Endometrial microvascular endothelial cells (primary cell): Measurements from ENCODE around the gene LIMS3. TPM values are rescaled to one million over a fixed set of nuclear protein-coding genes. Genes with fewer than 3 reads are reported as not detected.
"Not testable (repeated sequence)": the region's sequence is repeated elsewhere in the genome, so short reads cannot be mapped to it uniquely, and the experiment has no call there.

Source experiments
- in situ Hi-C: cut with HindIII; loops from 2 replicates; pipeline ENCODE4 v1.10.0; 2017; ENCODE audit warnings: low sequenced_read_pairs, low pct_unique_long_range_greater_than_20kb; ENCODE audit errors: inconsistent ontology term
- total RNA-seq: library from RNA; depleted of rRNA; stranded (reverse); fragments of >200 nt; gene quantifications from one replicate; pipeline ENCODE4 v1.2.3, GENCODE V29; 2015; ENCODE audit errors: inconsistent ontology term

Gene LIMS3, protein sequence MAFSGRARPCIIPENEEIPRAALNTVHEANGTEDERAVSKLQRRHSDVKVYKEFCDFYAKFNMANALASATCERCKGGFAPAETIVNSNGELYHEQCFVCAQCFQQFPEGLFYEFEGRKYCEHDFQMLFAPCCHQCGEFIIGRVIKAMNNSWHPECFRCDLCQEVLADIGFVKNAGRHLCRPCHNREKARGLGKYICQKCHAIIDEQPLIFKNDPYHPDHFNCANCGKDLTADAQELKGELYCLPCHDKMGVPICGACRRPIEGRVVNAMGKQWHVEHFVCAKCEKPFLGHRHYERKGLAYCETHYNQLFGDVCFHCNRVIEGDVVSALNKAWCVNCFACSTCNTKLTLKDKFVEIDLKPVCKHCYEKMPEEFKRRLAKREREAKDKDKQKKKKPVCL
- not detected for total RNA-seq

GRCh38 chr2:109898462-109899336, at the start of gene LIMS3:
Gene LIMS3 (plus strand): TSS chr2:109898688. CDS start chr2:109898729, 41 bp downstream.
- in situ Hi-C loops = not testable (repeated sequence)

DNA sequence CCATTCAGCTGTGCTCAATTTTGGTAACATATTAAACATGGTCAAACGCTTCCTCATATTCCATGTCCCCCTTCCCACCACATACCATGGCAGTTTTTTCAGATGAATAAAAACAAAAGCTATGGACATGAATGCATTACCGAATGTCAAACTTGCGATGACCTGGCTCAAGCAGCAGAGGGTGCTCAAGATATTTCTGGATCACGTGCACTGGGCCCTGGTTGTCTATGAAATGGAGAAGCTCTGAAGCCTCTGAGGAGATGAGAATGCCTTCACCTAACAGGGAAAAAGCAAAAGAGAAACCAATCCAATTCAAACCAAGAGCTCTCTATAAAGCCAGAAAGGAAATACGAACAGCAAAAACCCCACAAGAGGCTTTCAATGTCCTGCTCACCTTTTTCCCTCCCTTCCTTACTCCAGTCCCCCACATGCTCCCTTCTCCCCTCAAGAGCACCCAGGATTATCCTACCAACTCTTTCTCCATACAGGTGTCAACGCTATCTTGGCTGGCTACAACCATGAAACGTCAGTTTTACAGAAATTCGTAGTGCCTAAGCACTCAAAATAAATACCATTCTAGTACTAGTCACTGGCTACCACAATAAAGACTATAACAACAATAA, 27.2 kb upstream of the LIMS3 start:
- in situ Hi-C loops = not testable (repeated sequence)

DNA sequence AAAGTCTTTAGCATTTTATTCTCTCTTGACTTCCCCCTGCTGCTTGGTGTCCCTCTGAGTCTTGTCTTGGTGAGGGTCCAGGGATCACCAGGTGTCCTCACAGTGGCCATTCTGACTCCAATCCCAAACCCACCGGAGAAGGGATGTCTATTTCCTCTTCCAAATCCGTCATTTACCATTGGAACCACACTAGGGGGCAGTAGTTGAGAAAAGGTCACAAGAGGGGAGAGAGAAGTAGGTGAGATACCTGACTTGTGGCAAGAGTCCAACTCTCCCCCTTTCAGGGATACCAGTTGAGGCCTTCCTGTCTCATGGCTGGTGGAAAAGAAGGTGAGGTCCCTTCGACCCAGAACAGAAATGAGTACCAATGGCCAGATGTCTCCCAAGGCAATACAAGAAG, 21.9 kb upstream of the LIMS3 start:
- in situ Hi-C loops = not testable (repeated sequence)

DNA sequence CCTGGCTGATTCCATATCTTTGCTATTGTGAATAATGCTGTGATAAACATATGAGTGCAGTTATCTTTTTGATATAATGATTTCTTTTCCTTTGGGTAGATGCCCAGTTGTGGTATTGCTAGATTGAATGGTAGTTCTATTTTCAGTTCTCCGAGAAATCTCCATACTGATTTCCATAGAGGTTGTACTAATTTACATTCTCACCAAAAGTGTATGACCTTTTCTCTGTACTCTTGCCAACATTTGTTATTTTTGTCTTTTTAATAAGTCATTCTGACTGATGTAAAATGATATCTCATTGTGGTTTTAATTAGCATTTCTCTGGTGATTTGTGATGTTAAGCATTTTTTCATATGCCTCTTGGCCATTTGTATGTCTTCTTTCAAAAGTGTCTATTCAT, 16.4 kb upstream of the LIMS3 start:
- in situ Hi-C loops = not testable (repeated sequence)

- in situ Hi-C loops = not testable (repeated sequence)
Measured at GRCh38 chr2:109888414-109888813, 10.1 kb upstream of the LIMS3 start.

DNA sequence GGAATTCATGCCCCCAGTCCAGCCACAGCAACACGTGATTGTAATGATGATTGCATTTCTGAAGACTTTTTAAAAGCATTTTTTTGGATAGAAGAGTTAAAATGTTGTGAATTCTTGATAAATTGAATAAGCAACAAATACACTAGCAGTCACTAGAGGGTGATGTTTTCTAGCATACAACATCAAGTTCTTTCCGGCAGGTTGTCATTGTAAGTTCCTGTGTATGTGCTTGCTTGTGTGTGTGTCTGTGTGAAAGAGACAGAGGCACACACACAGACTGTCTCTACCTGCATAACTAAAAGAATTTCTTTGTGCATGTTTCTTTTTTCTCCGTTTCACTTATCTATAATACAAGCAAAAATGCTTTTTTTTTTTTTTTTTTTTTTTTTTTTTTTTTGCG, 8.6 kb upstream of the LIMS3 start:
- in situ Hi-C loops = not testable (repeated sequence)

DNA sequence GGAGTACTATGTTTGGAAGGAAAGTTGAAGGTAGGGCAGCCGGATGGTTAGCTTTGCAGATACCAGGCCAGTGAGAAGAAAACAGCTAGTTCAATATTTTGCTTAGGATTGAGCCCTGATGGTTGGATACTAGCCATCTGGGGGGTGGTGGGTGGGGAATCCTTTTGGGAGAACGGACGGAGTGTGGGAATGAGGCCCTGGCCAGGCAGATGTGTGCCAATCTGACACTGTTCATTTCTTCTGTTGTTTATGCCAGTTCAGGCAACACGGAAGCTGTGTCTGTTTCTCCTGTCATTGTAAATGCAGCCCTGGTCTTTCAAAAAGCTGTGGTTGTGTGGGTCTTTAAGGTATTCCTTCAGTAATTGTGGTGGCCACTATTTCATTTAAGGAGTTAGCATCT, 7.5 kb upstream of the LIMS3 start:
- in situ Hi-C loops = not testable (repeated sequence)

GRCh38 chr2:109893736-109894135, 4.8 kb upstream of the LIMS3 start:
- in situ Hi-C loops = not testable (repeated sequence)

DNA sequence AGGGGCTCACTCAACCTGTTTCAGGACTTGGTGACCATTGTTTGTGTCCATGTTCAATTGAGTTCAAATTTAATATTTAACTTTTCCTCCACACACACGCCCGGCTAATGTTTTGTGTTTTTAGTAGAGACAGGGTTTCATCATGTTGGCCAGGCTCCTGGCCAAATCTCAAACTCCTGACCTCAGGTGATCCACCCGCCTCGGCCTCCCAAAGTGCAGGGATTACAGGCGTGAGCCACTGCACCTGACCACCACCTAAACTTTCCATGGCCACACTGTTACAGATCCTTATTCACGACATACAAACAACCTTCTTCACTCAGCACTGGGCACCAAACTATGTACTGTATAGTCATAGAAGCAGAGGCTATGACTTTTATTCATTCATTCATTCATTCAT, 4.3 kb upstream of the LIMS3 start:
- in situ Hi-C loops = not testable (repeated sequence)

- in situ Hi-C loops = not testable (repeated sequence)
Measured at GRCh38 chr2:109895090-109895869, 3.2 kb upstream of the LIMS3 start.

DNA sequence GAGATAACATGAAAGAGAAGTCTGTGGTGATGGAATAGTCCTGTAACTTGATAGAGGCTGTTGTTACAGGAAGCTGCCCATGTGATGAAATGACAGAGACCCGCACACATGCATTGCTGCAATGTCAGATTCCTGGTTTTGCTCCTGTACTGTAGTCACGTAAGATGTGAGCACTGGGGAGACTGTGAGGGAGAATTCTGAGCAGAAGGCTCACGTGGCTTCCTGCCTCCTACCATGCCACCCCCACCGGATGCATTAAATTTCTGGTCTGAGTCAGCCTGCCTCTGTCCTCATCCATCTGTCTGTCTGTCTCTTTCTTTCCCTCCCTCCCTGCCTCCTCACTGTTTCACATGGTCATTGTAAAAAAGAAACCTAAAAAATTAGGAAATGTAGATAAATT, 2.3 kb upstream of the LIMS3 start:
- in situ Hi-C loops = not testable (repeated sequence)

DNA sequence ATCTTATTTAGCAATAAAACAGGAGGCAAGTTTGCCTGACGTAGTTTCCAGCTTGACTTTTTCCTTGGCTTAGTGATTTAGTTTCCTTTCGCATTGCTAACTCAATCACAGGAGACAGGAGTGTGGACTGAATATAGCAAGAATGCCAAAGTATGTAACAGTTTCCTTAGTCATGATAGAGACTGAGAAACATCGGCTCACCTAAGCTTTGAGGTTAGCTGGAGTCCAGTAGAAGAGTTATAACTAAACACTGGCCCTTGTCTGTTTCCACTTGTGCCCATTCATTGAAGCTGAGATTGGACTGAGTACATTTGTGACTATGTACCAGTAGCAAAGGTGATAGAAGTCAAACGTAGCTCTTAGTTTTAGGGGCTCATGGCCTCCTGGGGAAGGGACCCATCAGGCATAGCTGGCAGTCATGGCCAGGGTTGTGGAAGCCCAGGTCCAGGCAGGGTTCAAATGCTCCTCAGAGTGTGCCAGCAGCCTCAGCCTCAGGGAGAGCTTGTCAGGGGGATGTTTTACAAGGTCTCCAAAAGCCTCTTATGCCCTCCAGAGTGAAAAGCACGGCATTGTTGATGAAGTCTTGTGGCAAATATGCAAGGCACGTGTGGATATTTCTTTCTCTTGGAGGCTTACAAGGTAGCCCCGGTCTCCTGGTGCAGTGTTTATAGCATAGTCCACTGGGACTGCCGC, 573 bp upstream of the LIMS3 start:
- in situ Hi-C loops = not testable (repeated sequence)

- in situ Hi-C loops = not testable (repeated sequence)
Measured at GRCh38 chr2:109905796-109906195, 7.3 kb downstream of the LIMS3 start.

DNA sequence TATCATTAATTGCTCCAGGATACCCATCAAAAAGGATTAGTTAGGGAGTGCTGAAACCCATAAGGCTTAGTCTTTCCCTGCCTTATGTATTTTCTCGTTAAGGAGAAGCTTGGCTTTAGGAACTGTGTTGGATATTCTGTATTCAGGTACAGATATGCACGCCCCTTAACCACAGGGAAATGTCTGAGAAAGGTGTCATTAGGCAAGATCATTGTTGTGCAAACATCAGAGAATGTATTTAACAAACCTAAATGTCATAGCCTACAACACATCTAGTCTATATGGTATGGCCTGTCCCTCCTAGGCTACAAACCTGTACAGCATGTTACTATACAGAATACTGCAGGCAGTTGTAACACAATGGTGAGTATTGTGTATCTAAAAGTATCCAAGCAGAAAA, 10.1 kb downstream of the LIMS3 start:
- in situ Hi-C loops = not testable (repeated sequence)

DNA sequence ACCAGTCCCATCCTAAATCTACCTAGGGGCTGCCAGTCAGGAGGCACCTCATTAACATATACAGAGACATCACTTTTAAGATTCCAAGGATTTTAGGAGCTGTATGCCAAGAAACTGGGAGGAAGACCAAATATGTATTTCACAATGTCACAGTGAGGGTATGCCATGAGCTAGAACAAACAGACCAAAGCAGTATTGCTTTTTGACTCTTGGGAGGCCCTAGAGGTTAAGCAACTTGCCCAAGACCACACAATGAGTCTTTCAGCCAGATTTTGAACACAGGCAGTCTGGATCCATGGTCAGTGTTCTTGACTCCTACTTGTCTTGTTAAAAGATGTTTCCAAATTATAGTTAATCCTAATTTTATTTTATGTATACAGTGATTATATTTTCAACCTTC, 12.3 kb downstream of the LIMS3 start:
- in situ Hi-C loops = not testable (repeated sequence)

- in situ Hi-C loops = not testable (repeated sequence)
Measured at GRCh38 chr2:109913911-109914310, 15.4 kb downstream of the LIMS3 start.

- in situ Hi-C loops = not testable (repeated sequence)
Measured at GRCh38 chr2:109914552-109914951, 16.1 kb downstream of the LIMS3 start.

DNA sequence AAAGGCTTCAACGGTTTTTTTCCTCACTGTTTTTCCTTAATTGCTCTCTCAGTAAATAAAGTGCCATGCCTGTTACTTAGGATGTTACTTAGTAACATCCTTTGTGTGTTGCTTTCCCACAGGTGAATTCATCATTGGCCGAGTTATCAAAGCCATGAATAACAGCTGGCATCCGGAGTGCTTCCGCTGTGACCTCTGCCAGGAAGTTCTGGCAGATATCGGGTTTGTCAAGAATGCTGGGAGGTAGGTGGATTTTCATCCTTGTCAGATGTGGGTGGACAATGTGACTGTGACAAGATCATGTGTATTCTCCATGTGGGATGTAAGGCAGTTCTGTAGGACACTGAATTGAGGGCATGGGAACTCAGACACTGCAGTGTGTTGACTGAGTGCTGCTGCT, 17.3 kb downstream of the LIMS3 start:
- in situ Hi-C loops = not testable (repeated sequence)
